ENCODE measurements around the gene GPC6. TPM values are rescaled to one million over a fixed set of nuclear protein-coding genes. Genes with fewer than 3 reads are reported as not detected.
A peak's percentile ranks its signal among the peaks of the same experiment; 100 is the strongest.

Gene GPC6
- polyA plus RNA-seq, 1 of the 3 experiments (the other 2 are of a cell fraction), result 6.7 TPM

DNA sequence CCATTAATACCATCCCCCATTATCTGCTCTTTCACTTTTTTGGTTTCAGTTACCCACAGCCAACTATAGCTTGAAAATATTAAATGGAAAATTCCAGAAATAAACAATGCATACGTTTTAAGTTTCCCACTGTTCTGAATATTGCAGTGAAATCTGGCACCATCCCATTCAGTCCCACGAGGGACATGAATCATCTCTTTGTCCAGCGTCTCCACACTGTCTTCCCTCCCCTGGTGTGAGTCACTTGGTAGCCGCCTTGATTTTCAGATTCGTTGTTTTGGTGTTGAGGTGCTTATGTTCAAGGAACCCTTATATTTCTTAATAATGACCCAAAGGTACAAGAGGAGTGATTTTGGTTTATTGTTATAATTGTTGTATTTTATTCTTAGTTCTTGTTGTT, 1006.8 kb downstream of the GPC6 start (continued):
- TF ChIP-seq EP300 (IDR thresholded peaks at IDR 0.05; ENCODE audit: borderline replicate concordance in 1 of 2, low read depth in 1 of 2, low read length in 1 of 2) (peak in 1 of 2 experiments; percentile 67; a peak in 1 of 4 replicates), POLR2AphosphoS5 (IDR thresholded peaks at IDR 0.05; ENCODE audit: low read depth, low read length) (no peak), RCOR1 (IDR thresholded peaks at IDR 0.05; ENCODE audit: low read length) (no peak), NFIC (IDR thresholded peaks at IDR 0.05; ENCODE audit: borderline replicate concordance) (peak; percentile 80), GABPA (IDR thresholded peaks at IDR 0.05; ENCODE audit: low read depth) (no peak), GATA2 (CRISPR knock-in tag; IDR thresholded peaks at IDR 0.05) (no peak), MXI1 (IDR thresholded peaks at IDR 0.05; ENCODE audit: low read depth, low read length) (no peak), RXRA (IDR thresholded peaks at IDR 0.05; ENCODE audit: borderline replicate concordance, low read depth) (no peak), SIN3A (IDR thresholded peaks at IDR 0.05; ENCODE audit: borderline replicate concordance, low read depth, low read length) (no peak), TCF12 (IDR thresholded peaks at IDR 0.05) (peak; percentile 66), ELF1 (IDR thresholded peaks at IDR 0.05) (no peak)
- TF ChIP-seq, protein P1, sequence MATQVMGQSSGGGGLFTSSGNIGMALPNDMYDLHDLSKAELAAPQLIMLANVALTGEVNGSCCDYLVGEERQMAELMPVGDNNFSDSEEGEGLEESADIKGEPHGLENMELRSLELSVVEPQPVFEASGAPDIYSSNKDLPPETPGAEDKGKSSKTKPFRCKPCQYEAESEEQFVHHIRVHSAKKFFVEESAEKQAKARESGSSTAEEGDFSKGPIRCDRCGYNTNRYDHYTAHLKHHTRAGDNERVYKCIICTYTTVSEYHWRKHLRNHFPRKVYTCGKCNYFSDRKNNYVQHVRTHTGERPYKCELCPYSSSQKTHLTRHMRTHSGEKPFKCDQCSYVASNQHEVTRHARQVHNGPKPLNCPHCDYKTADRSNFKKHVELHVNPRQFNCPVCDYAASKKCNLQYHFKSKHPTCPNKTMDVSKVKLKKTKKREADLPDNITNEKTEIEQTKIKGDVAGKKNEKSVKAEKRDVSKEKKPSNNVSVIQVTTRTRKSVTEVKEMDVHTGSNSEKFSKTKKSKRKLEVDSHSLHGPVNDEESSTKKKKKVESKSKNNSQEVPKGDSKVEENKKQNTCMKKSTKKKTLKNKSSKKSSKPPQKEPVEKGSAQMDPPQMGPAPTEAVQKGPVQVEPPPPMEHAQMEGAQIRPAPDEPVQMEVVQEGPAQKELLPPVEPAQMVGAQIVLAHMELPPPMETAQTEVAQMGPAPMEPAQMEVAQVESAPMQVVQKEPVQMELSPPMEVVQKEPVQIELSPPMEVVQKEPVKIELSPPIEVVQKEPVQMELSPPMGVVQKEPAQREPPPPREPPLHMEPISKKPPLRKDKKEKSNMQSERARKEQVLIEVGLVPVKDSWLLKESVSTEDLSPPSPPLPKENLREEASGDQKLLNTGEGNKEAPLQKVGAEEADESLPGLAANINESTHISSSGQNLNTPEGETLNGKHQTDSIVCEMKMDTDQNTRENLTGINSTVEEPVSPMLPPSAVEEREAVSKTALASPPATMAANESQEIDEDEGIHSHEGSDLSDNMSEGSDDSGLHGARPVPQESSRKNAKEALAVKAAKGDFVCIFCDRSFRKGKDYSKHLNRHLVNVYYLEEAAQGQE (IDR thresholded peaks at IDR 0.05; ENCODE audit: low read depth, low read length), result no peak
- TF ChIP-seq, protein P2, sequence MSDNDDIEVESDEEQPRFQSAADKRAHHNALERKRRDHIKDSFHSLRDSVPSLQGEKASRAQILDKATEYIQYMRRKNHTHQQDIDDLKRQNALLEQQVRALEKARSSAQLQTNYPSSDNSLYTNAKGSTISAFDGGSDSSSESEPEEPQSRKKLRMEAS (IDR thresholded peaks at IDR 0.05; ENCODE audit: low read depth), result peak; percentile 84
- TF ChIP-seq, protein P3, sequence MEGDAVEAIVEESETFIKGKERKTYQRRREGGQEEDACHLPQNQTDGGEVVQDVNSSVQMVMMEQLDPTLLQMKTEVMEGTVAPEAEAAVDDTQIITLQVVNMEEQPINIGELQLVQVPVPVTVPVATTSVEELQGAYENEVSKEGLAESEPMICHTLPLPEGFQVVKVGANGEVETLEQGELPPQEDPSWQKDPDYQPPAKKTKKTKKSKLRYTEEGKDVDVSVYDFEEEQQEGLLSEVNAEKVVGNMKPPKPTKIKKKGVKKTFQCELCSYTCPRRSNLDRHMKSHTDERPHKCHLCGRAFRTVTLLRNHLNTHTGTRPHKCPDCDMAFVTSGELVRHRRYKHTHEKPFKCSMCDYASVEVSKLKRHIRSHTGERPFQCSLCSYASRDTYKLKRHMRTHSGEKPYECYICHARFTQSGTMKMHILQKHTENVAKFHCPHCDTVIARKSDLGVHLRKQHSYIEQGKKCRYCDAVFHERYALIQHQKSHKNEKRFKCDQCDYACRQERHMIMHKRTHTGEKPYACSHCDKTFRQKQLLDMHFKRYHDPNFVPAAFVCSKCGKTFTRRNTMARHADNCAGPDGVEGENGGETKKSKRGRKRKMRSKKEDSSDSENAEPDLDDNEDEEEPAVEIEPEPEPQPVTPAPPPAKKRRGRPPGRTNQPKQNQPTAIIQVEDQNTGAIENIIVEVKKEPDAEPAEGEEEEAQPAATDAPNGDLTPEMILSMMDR (IDR thresholded peaks at IDR 0.05), result no peak
- TF ChIP-seq, protein P4, sequence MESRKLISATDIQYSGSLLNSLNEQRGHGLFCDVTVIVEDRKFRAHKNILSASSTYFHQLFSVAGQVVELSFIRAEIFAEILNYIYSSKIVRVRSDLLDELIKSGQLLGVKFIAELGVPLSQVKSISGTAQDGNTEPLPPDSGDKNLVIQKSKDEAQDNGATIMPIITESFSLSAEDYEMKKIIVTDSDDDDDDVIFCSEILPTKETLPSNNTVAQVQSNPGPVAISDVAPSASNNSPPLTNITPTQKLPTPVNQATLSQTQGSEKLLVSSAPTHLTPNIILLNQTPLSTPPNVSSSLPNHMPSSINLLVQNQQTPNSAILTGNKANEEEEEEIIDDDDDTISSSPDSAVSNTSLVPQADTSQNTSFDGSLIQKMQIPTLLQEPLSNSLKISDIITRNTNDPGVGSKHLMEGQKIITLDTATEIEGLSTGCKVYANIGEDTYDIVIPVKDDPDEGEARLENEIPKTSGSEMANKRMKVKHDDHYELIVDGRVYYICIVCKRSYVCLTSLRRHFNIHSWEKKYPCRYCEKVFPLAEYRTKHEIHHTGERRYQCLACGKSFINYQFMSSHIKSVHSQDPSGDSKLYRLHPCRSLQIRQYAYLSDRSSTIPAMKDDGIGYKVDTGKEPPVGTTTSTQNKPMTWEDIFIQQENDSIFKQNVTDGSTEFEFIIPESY (IDR thresholded peaks at IDR 0.05; ENCODE audit: borderline replicate concordance, low read depth), result no peak
